ENCODE data around the gene KRTAP26-1.

Gene KRTAP26-1

DNA sequence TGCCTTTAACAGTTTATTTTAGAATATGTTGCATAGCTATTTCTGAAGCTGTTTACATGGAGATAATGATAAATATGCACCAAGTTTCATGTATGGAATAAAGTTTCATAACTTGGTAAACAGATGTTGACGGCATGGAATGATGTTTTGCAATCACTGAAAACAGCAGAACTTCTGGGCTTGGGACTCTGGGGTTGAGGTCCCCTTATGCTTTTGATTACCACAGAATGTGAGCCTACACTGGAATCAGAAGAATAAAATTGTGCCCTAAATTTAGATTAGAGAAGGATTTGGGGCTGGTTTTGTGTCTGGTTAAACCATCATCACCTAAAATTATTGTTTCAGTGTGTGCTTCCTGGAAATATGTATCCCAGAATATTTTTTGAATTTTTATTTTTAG lies 48.5 kb downstream of the KRTAP26-1 start:
- DNase-seq (ENCODE audit: insufficient read length, low spot score) = no peak
- FAIRE-seq = no peak

DNA sequence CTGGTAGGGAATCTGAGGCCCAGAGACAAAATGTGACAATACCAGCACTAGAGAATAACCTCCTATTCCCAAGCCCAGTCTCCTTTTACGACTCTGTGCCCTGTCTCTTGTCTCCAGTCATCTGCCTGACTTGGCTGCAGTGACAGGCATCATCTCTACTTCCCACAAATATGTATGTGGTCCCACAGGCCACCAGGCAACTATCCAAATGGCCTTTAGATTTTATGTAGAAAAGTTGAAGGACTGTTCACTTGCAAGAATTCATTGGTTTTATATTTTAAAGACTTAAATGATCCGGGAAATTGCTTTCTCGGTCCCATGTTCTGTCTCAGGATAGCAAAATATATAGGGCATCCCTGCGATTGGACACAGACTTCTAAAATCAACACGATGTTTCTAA lies 49.0 kb downstream of the KRTAP26-1 start:
- no peak for FAIRE-seq
- DNase-seq (ENCODE audit: insufficient read length, low spot score) = no peak

DNA sequence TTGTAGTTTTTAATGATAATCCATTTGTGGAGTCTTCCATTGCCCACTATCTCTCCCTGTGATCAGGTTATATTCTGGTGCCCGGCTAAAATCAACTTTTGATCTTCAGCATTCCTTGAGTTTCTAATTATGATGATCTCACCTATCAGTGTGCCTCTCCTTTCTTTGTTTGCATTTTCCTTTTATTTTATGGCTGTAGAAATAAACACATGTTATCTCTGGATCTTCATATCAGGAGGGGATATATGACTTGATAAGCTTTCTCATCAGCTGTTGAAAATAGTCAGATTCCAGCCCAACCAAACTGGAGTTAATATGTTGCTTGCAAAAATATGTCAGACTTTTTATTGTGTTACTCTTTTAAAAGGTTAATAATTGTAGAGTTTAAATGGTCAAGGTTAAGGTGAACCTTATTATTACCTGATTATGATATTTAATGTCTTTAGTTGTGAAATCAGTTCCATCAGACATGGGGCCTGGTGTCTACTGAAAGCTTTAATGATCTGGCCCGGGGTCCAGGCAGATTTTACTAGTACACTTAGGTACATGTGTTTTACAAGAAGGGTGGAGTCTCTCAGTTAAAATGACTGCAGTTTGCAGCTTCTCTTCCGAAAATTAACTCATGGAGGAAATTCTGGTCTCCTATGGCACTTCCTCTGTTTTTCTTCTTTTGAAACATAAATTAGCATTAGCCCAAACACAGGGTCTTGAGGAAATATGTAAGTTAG lies 50.1 kb downstream of the KRTAP26-1 start:
- FAIRE-seq (no peak), DNase-seq (ENCODE audit: insufficient read length, low spot score) (no peak)

All from GM19239 (cell line).